OCI-LY1 (cell line): ENCODE measurements around the gene OR2M7.

Experiments
- EZH2 ChIP-seq: fragments of 200-600 bp; sonication (generic), shearing (Covaris generic); IDR thresholded peaks from 2 replicates; pipeline ENCODE4 v1.8.0; 2017; ENCODE audit warnings: borderline replicate concordance, mixed run types, mild to moderate bottlenecking, antibody characterized with exemption, low read length, moderate library complexity, mixed read lengths
- TF ChIP-seq, protein P1 (sequence below): fragments of 200-600 bp; sonication (generic), shearing (Covaris generic); IDR thresholded peaks from 2 replicates; pipeline ENCODE4 v1.5.1; 2017; ENCODE audit warnings: mild to moderate bottlenecking, antibody characterized with exemption, low read length, moderate library complexity, mixed read lengths

DNA sequence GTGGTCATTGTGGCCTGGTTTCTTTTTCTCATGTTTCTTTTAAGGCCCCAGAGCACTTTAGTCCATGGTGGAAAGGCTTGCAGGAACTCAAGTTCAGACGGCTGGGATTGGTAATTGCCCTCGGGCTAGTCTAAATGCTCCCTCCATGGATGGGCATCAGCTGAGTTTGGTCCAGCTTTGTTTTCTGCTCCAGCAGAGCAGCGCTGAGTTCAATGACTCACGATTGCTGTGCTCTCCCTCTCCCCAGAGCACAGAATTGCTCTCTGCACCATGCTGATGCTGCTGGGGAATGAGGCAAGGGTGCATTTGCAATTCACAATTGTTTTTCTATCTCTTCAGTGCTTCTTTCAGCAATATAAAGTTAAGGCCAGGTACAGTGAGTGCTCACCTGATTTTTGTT, 49.4 kb upstream of the OR2M7 start:
- TF ChIP-seq, protein P1, sequence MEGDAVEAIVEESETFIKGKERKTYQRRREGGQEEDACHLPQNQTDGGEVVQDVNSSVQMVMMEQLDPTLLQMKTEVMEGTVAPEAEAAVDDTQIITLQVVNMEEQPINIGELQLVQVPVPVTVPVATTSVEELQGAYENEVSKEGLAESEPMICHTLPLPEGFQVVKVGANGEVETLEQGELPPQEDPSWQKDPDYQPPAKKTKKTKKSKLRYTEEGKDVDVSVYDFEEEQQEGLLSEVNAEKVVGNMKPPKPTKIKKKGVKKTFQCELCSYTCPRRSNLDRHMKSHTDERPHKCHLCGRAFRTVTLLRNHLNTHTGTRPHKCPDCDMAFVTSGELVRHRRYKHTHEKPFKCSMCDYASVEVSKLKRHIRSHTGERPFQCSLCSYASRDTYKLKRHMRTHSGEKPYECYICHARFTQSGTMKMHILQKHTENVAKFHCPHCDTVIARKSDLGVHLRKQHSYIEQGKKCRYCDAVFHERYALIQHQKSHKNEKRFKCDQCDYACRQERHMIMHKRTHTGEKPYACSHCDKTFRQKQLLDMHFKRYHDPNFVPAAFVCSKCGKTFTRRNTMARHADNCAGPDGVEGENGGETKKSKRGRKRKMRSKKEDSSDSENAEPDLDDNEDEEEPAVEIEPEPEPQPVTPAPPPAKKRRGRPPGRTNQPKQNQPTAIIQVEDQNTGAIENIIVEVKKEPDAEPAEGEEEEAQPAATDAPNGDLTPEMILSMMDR: no peak
- no peak for TF ChIP-seq EZH2
